ENCODE results near the gene GNAQ.
"Not testable (repeated sequence)": the region's sequence is repeated elsewhere in the genome, so short reads cannot be mapped to it uniquely, and the experiment has no call there.

GRCh38 chr9:77863638-77864037 is 168.0 kb downstream of the GNAQ start:
- TF ChIP-seq CTCF (conservative IDR thresholded peaks at IDR 0.05; ENCODE audit: low read depth in 2 of 2); NANOG (IDR thresholded peaks at IDR 0.05; ENCODE audit: borderline replicate concordance); REST (IDR thresholded peaks at IDR 0.05; ENCODE audit: unreplicated experiment); POLR2AphosphoS5 (IDR thresholded peaks at IDR 0.05; ENCODE audit: low read depth); ZNF331 (CRISPR knock-in tag; IDR thresholded peaks at IDR 0.05; ENCODE audit: low read depth); JUNB (IDR thresholded peaks at IDR 0.05; ENCODE audit: unreplicated experiment); EZH2 (IDR thresholded peaks at IDR 0.05; ENCODE audit: low read depth, unreplicated experiment); CREB1 (CRISPR knock-in tag; IDR thresholded peaks at IDR 0.05; ENCODE audit: low read depth); EZH2phosphoT487 (IDR thresholded peaks at IDR 0.05; ENCODE audit: unreplicated experiment); ETS1 (IDR thresholded peaks at IDR 0.05); ZNF114 (CRISPR knock-in tag; IDR thresholded peaks at IDR 0.05): not testable (repeated sequence)
